IMR-90 (cell line): ENCODE measurements around the gene MBTPS1. TPM values are rescaled to one million over a fixed set of nuclear protein-coding genes. Genes with fewer than 3 reads are reported as not detected.

Source experiments
- ATAC-seq: fragments of 200-7000 bp; cut with Tn5 transposase; 2 replicates; pipeline ENCODE4 v1.9.1; 2020; ENCODE audit warnings: low read depth, mild to moderate bottlenecking, moderate library complexity
- BruUV-seq: library from RNA; stranded (reverse); fragments of 400-500 nt; replicated peaks from 2 replicates; lab custom pipeline; 2021; lab: Mats Ljungman, UMichigan
- CTCF ChIA-PET: fragments of 300-600 bp; formaldehyde crosslinking; extraction: SDS; loops from one replicate; lab custom pipeline; 2021; ENCODE audit warnings: antibody characterized with exemption; lab: Yijun Ruan, JAX
- POLR2A ChIA-PET: fragments of 300-600 bp; sonication (Branson Sonifier 250); formaldehyde crosslinking; loops from one replicate; lab custom pipeline; 2022; ENCODE audit warnings: antibody characterized with exemption; ENCODE audit not compliant: unreplicated experiment; lab: Charles Lee
- DNase-seq: peaks from one replicate; pipeline ENCODE4 v3.0.0; 2013
- H2AFZ ChIP-seq: replicated peaks from 2 replicates; pipeline ENCODE3; 2013; ENCODE audit warnings: low read length, mild to moderate bottlenecking; ENCODE audit not compliant: poor library complexity
- H2AK5ac ChIP-seq: 2 replicates; pipeline ENCODE4 v1.6.1; 2013; ENCODE audit warnings: low read depth, low read length, inconsistent platforms
- H2AK9ac ChIP-seq: replicated peaks from 2 replicates; pipeline ENCODE3; 2013; ENCODE audit warnings: mild to moderate bottlenecking, low read depth, low read length, moderate library complexity; ENCODE audit not compliant: poor library complexity
- H2BK120ac ChIP-seq: 2 replicates; pipeline ENCODE4 v1.6.1; 2013; ENCODE audit warnings: low read depth, low read length, inconsistent platforms
- H2BK15ac ChIP-seq: 3 replicates; pipeline ENCODE4 v1.6.1; 2013; ENCODE audit warnings: low read depth, low read length, inconsistent platforms
- H2BK20ac ChIP-seq: 2 replicates; pipeline ENCODE4 v1.6.1; 2013; ENCODE audit warnings: low read depth, mild to moderate bottlenecking, inconsistent platforms, low read length, moderate library complexity
- H2BK5ac ChIP-seq: 2 replicates; pipeline ENCODE4 v1.6.1; 2013; ENCODE audit warnings: mild to moderate bottlenecking, low read depth, low read length, inconsistent platforms; ENCODE audit not compliant: poor library complexity, severe bottlenecking
- H3K14ac ChIP-seq: replicated peaks from 2 replicates; pipeline ENCODE4 v1.6.1; 2013; ENCODE audit warnings: low read depth, low read length, inconsistent platforms
- H3K18ac ChIP-seq: 2 replicates; pipeline ENCODE4 v1.6.1; 2013; ENCODE audit warnings: low read depth, low read length, control low read depth
- H3K23ac ChIP-seq: 2 replicates; pipeline ENCODE4 v1.6.1; 2013; ENCODE audit warnings: low read depth, low read length, inconsistent platforms
- H3K27ac ChIP-seq: 2 replicates; pipeline ENCODE4 v1.5.1; 2013; ENCODE audit warnings: mild to moderate bottlenecking, control low read depth, low read length; ENCODE audit not compliant: insufficient read depth
- H3K27me3 ChIP-seq: 2 replicates; pipeline ENCODE4 v1.6.1; 2013; ENCODE audit warnings: low read length; ENCODE audit not compliant: control insufficient read depth, insufficient read depth
- H3K36me3 ChIP-seq: 2 replicates; pipeline ENCODE4 v1.6.1; 2013; ENCODE audit warnings: low read length, mixed read lengths; ENCODE audit not compliant: control insufficient read depth, insufficient read depth
- H3K4ac ChIP-seq: 2 replicates; pipeline ENCODE4 v1.6.1; 2013; ENCODE audit warnings: low read depth, low read length, inconsistent platforms
- H3K4me1 ChIP-seq: 2 replicates; pipeline ENCODE4 v1.6.1; 2013; ENCODE audit warnings: low read length, mixed read lengths; ENCODE audit not compliant: control insufficient read depth, insufficient read depth
- H3K4me2 ChIP-seq: 2 replicates; pipeline ENCODE4 v1.6.1; 2013; ENCODE audit warnings: low read depth, mild to moderate bottlenecking, control low read depth, low read length, moderate library complexity
- H3K4me3 ChIP-seq: 2 replicates; pipeline ENCODE4 v1.5.1; 2013; ENCODE audit warnings: low read depth, mild to moderate bottlenecking, control low read depth, low read length, moderate library complexity; ENCODE audit not compliant: insufficient read depth
- H3K56ac ChIP-seq: 2 replicates; pipeline ENCODE4 v1.6.1; 2013; ENCODE audit warnings: low read length, inconsistent platforms; ENCODE audit not compliant: insufficient read depth; ENCODE audit errors: extremely low read depth
- H3K79me1 ChIP-seq, 2 experiments: 2 replicates each; pipeline ENCODE4 v1.6.1; 2013; ENCODE audit warnings: low read length in 2 of 2, inconsistent platforms in 1 of 2, low read depth in 1 of 2
- H3K9ac ChIP-seq: 2 replicates; pipeline ENCODE4 v1.6.1; 2013; ENCODE audit warnings: low read depth, low read length, control low read depth
- H3K9me1 ChIP-seq: 2 replicates; pipeline ENCODE4 v1.6.1; 2013; ENCODE audit warnings: low read length, inconsistent platforms; ENCODE audit not compliant: insufficient read depth
- H3K9me3 ChIP-seq: 2 replicates; pipeline ENCODE4 v1.6.1; 2013; ENCODE audit warnings: low read length; ENCODE audit not compliant: control insufficient read depth, insufficient read depth
- H4K20me1 ChIP-seq: 2 replicates; pipeline ENCODE4 v1.6.1; 2013; ENCODE audit warnings: low read length, inconsistent platforms; ENCODE audit not compliant: insufficient read depth
- H4K5ac ChIP-seq: 2 replicates; pipeline ENCODE4 v1.6.1; 2013; ENCODE audit warnings: mild to moderate bottlenecking, low read depth, low read length, control low read depth
- H4K8ac ChIP-seq, 2 experiments: 2 replicates each; pipeline ENCODE4 v1.6.1; 2013; ENCODE audit warnings: low read depth in 2 of 2, low read length in 2 of 2, control low read depth in 1 of 2, inconsistent platforms in 1 of 2
- H4K91ac ChIP-seq: 2 replicates; pipeline ENCODE4 v1.6.1; 2013; ENCODE audit warnings: low read depth, low read length, inconsistent platforms; ENCODE audit not compliant: insufficient read depth
- CHD1 ChIP-seq: IDR thresholded peaks from 2 replicates; pipeline ENCODE4 v1.6.1; 2012; ENCODE audit warnings: low read depth, low read length, improper control_type of control experiment
- FOS ChIP-seq: fragments of 150-350 bp; IDR thresholded peaks from 2 replicates; pipeline ENCODE4 v1.6.1; 2016; ENCODE audit warnings: low read depth, low read length
- WGBS, 2 experiments: methylation state at CpG; one replicate each; pipeline versions ENCODE4 v1.1.5 to v1.1.7; 2013; ENCODE audit warnings: missing lambda C conversion rate in 2 of 2; ENCODE audit not compliant: insufficient read length in 1 of 2; ENCODE audit errors: extremely low coverage in 2 of 2; 5-methylcytosine and 5-hydroxymethylcytosine counted together
- dilution Hi-C: fragments of 300-500 bp; cut with HindIII; formaldehyde crosslinking; loops from one replicate; pipeline ENCODE4 v1.14.3; 2018; ENCODE audit warnings: low sequenced_read_pairs; ENCODE audit not compliant: unreplicated experiment
- in situ Hi-C: fragments of 300-500 bp; cut with MboI; formaldehyde crosslinking; loops from 3 replicates; pipeline ENCODE4 v1.14.3; 2019; ENCODE audit warnings: low sequenced_read_pairs, inconsistent platforms, mixed read lengths
- intact Hi-C: fragments of 100-400 bp; cut with micrococcal nuclease; formaldehyde crosslinking; loops from 2 replicates; pipeline ENCODE4 v1.10.0; 2022
- polyA plus RNA-seq, 3 experiments: library from polyadenylated mRNA; depleted of rRNA; stranded (reverse); fragments of >200 nt; gene quantifications; 2 replicates each; pipeline ENCODE4 v1.2.3, GENCODE V29; 2012; ENCODE audit warnings: low replicate concordance in 1 of 3
- total RNA-seq: library from RNA; depleted of rRNA; stranded (reverse); fragments of >200 nt; gene quantifications from 2 replicates; pipeline ENCODE4 v1.2.3, GENCODE V29; 2012
- TF ChIP-seq, protein P1 (sequence below): fragments of 150-350 bp; IDR thresholded peaks from 2 replicates; pipeline ENCODE4 v1.6.1; 2016; ENCODE audit warnings: low read depth, mild to moderate bottlenecking, low read length, moderate library complexity, borderline replicate concordance

MBTPS1 gene
- total and polyA plus RNA-seq, 2 of the 4 experiments (the other 2 are of a cell fraction) = 59.0 to 70.4 TPM

DNA sequence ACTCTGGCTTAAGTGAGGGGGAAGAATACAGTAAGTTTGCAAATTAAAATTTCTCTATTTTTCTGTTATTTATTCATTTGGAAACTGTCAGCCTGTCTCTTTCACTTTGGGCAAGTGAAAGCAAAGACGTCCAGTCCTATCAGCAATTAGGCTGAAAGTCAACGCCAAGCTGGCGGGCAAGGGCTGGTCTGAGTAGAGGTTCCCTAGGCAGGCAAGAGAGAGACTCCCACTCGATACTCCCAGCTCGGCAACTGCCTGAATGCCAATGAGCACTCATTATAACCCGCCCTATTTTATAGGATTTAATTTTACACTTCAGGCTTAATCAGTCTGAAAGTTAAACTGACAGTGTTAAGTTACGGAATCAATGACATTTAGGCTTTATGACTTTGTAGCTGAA, 59.8 kb downstream of the MBTPS1 start:
- H3K4ac ChIP-seq = no peak overlapping the region
- no peak overlapping the region for H2BK20ac ChIP-seq
- no peak overlapping the region for H2AK9ac ChIP-seq
- H3K18ac ChIP-seq = no peak overlapping the region
- no peak overlapping the region for H4K8ac ChIP-seq
- H2BK15ac ChIP-seq = no peak overlapping the region
- H2AK5ac ChIP-seq = no peak overlapping the region
- H3K56ac ChIP-seq = no peak overlapping the region
- no peak overlapping the region for H3K4me2 ChIP-seq
- H3K79me1 ChIP-seq = no peaks in the 10 kb centered on the region; a peak in 1 of 4 replicates
- no CpG with 5 or more reads among the region's 7 CpGs for WGBS, 2 experiments
- H3K4me3 ChIP-seq = no peak overlapping the region
- in situ Hi-C loops = no loop called here
- ChIA-PET CTCF (no interaction called here), POLR2A (no interaction called here)
- H3K27me3 ChIP-seq = no peaks in the 10 kb centered on the region
- no peak overlapping the region for H4K91ac ChIP-seq
- H2AFZ ChIP-seq = no peak overlapping the region
- no peak overlapping the region for H3K27ac ChIP-seq
- intact Hi-C loops = no loop called here
- H3K23ac ChIP-seq = no peak overlapping the region
- no peak overlapping the region for H2BK120ac ChIP-seq
- H3K9me1 ChIP-seq = no peaks in the 10 kb centered on the region
- no peaks in the 10 kb centered on the region for H3K4me1 ChIP-seq
- no peak overlapping the region for H3K9ac ChIP-seq
- H4K5ac ChIP-seq = no peak overlapping the region
- H4K20me1 ChIP-seq = no peaks in the 10 kb centered on the region
- H2BK5ac ChIP-seq = no peak overlapping the region
- H3K14ac ChIP-seq = no peak overlapping the region
- H3K36me3 ChIP-seq = peaks cover 66% of the 10 kb centered on the region
- dilution Hi-C loops = no loop called here
- ATAC-seq (no peak), DNase-seq (no peak)
- TF ChIP-seq CHD1 (no peak), FOS (no peak)
- TF ChIP-seq, protein P1, sequence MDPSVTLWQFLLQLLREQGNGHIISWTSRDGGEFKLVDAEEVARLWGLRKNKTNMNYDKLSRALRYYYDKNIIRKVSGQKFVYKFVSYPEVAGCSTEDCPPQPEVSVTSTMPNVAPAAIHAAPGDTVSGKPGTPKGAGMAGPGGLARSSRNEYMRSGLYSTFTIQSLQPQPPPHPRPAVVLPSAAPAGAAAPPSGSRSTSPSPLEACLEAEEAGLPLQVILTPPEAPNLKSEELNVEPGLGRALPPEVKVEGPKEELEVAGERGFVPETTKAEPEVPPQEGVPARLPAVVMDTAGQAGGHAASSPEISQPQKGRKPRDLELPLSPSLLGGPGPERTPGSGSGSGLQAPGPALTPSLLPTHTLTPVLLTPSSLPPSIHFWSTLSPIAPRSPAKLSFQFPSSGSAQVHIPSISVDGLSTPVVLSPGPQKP = no peak
- no peaks in the 10 kb centered on the region for H3K9me3 ChIP-seq
- no TSS peak for BruUV-seq
